ENCODE measurements around the gene PPFIBP1. TPM values are rescaled to one million over a fixed set of nuclear protein-coding genes. Genes with fewer than 3 reads are reported as not detected.

Gene PPFIBP1
- polyA plus RNA-seq, 1 donor (not counting 4 experiments of a cell fraction or from before 2014, with no cell fraction given) = 83.5 TPM

- Histone ChIP-seq H3K4me2 (ENCODE audit: control insufficient read depth, extremely low read depth, insufficient read depth, low read depth, low read length) (no peak overlapping the region), H3K9me1 (ENCODE audit: control insufficient read depth, extremely low read depth, insufficient read depth, low read length) (no peaks in the 10 kb centered on the region), H3K79me2 (ENCODE audit: control insufficient read depth, insufficient read depth, low read length) (no peaks in the 10 kb centered on the region), H3K4me3 (ENCODE audit: control insufficient read depth in 2 of 3, extremely low read depth in 1 of 3, insufficient read depth in 2 of 3, low read depth in 1 of 3, low read length in 3 of 3) (no peak overlapping the region), H3K9me3 (ENCODE audit: control insufficient read depth, low read depth, low read length) (no peaks in the 10 kb centered on the region), H3K27ac (ENCODE audit: control insufficient read depth, insufficient read depth, low read length) (no peak overlapping the region), H3K36me3 (ENCODE audit: control insufficient read depth in 2 of 2, extremely low read depth in 1 of 2, insufficient read depth in 2 of 2, low read length in 2 of 2) (no peaks in the 10 kb centered on the region), H4K20me1 (ENCODE audit: control insufficient read depth, extremely low read depth, insufficient read depth, low read length) (no peaks in the 10 kb centered on the region), H3K4me1 (ENCODE audit: control insufficient read depth, extremely low read depth, insufficient read depth, low read length) (no peaks in the 10 kb centered on the region), H2AFZ (ENCODE audit: control insufficient read depth, low read length) (no peak overlapping the region), H3K27me3 (ENCODE audit: control insufficient read depth, extremely low read depth, insufficient read depth, low read length) (no peaks in the 10 kb centered on the region), H3K9ac (ENCODE audit: control insufficient read depth, extremely low read depth, insufficient read depth, low read length) (no peak overlapping the region)
- TF ChIP-seq CTCF (optimal IDR thresholded peaks at IDR 0.05 in 1 of 3, IDR thresholded peaks at IDR 0.05 in 1 of 3, conservative IDR thresholded peaks at IDR 0.05 in 1 of 3; ENCODE audit: extremely low read depth in 1 of 3, insufficient read depth in 2 of 3, low read length in 3 of 3) = no peak
- TF ChIP-seq EZH2 (IDR thresholded peaks at IDR 0.05; ENCODE audit: low read length) = no peak
- dilution Hi-C loops (cut with MboI; ENCODE audit: extremely low pct_ligation_motif_present, low sequenced_read_pairs) = no loop called here
- FAIRE-seq = no peak
- no peak for DNase-seq (ENCODE audit: low read depth, low spot score)
Observed at GRCh38 chr12:27506645-27507189, 17.3 kb upstream of the PPFIBP1 start.

GRCh38 chr12:27508736-27509431, 15.1 kb upstream of the PPFIBP1 start:
- no peak for TF ChIP-seq CTCF (optimal IDR thresholded peaks at IDR 0.05 in 1 of 3, IDR thresholded peaks at IDR 0.05 in 1 of 3, conservative IDR thresholded peaks at IDR 0.05 in 1 of 3; ENCODE audit: extremely low read depth in 1 of 3, insufficient read depth in 2 of 3, low read length in 3 of 3)
- TF ChIP-seq EZH2 (IDR thresholded peaks at IDR 0.05; ENCODE audit: low read length) = no peak
- Histone ChIP-seq H3K79me2 (ENCODE audit: control insufficient read depth, insufficient read depth, low read length) (no peaks in the 10 kb centered on the region), H4K20me1 (ENCODE audit: control insufficient read depth, extremely low read depth, insufficient read depth, low read length) (no peaks in the 10 kb centered on the region), H2AFZ (ENCODE audit: control insufficient read depth, low read length) (no peak overlapping the region), H3K9me3 (ENCODE audit: control insufficient read depth, low read depth, low read length) (no peaks in the 10 kb centered on the region), H3K27ac (ENCODE audit: control insufficient read depth, insufficient read depth, low read length) (no peak overlapping the region), H3K9ac (ENCODE audit: control insufficient read depth, extremely low read depth, insufficient read depth, low read length) (no peak overlapping the region), H3K9me1 (ENCODE audit: control insufficient read depth, extremely low read depth, insufficient read depth, low read length) (no peaks in the 10 kb centered on the region), H3K4me1 (ENCODE audit: control insufficient read depth, extremely low read depth, insufficient read depth, low read length) (no peaks in the 10 kb centered on the region), H3K4me3 (ENCODE audit: control insufficient read depth in 2 of 3, extremely low read depth in 1 of 3, insufficient read depth in 2 of 3, low read depth in 1 of 3, low read length in 3 of 3) (no peak overlapping the region), H3K36me3 (ENCODE audit: control insufficient read depth in 2 of 2, extremely low read depth in 1 of 2, insufficient read depth in 2 of 2, low read length in 2 of 2) (no peaks in the 10 kb centered on the region), H3K4me2 (ENCODE audit: control insufficient read depth, extremely low read depth, insufficient read depth, low read depth, low read length) (no peak overlapping the region), H3K27me3 (ENCODE audit: control insufficient read depth, extremely low read depth, insufficient read depth, low read length) (no peaks in the 10 kb centered on the region)
- DNase-seq (ENCODE audit: low read depth, low spot score) = no peak
- no peak for FAIRE-seq
- dilution Hi-C loops (cut with MboI; ENCODE audit: extremely low pct_ligation_motif_present, low sequenced_read_pairs) = no loop called here
